ENCODE results near the gene MAN1B1. TPM values are rescaled to one million over a fixed set of nuclear protein-coding genes. Genes with fewer than 3 reads are reported as not detected.

Gene MAN1B1
- total RNA-seq, 1 experiment from 2014 or later: 50.9 TPM

DNA sequence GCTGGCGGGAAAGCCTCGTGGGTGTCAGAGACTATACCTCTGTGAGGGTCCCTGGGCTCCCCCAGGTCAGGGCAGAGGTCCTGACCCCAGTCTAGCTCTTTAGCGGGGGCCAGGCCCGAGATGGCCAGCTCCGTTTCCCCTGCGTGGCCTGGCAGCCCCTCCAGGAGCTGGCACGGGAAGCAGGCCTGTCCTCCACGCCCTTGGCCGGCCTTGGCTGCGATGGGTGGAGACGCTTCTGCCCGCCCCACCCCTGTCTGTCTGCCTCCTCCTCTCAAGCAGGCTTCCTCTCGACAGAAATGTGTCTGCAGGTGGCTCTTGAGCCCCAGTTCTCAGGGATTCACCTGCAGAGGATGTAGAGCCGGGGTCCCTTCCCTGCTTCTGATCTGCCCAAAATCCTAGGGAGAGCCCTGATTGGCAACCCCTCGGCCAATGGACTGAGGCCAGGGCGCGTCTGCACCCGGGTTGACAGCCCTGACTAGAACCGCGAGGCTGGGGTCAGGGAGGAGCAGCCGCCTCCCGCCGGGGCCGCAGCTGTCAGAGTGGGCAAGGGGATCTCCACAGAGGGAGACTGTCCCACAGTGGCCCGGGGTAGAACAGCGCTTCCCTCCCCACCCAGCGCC lies 49.6 kb downstream of the MAN1B1 start:
- no peaks in the 10 kb centered on the region for H3K79me2 ChIP-seq (ENCODE audit: insufficient read depth, low read length)
- H3K27ac ChIP-seq (ENCODE audit: low read depth, low read length): no peak overlapping the region; the same call in 1 of the 2 replicates
- TF ChIP-seq TCF7L2 (IDR thresholded peaks at IDR 0.05; ENCODE audit: borderline replicate concordance, extremely low read depth, insufficient read depth, insufficient read length): no peak
- TF ChIP-seq EZH2phosphoT487 (IDR thresholded peaks at IDR 0.05; ENCODE audit: borderline replicate concordance): no peak
- TF ChIP-seq, protein P1, sequence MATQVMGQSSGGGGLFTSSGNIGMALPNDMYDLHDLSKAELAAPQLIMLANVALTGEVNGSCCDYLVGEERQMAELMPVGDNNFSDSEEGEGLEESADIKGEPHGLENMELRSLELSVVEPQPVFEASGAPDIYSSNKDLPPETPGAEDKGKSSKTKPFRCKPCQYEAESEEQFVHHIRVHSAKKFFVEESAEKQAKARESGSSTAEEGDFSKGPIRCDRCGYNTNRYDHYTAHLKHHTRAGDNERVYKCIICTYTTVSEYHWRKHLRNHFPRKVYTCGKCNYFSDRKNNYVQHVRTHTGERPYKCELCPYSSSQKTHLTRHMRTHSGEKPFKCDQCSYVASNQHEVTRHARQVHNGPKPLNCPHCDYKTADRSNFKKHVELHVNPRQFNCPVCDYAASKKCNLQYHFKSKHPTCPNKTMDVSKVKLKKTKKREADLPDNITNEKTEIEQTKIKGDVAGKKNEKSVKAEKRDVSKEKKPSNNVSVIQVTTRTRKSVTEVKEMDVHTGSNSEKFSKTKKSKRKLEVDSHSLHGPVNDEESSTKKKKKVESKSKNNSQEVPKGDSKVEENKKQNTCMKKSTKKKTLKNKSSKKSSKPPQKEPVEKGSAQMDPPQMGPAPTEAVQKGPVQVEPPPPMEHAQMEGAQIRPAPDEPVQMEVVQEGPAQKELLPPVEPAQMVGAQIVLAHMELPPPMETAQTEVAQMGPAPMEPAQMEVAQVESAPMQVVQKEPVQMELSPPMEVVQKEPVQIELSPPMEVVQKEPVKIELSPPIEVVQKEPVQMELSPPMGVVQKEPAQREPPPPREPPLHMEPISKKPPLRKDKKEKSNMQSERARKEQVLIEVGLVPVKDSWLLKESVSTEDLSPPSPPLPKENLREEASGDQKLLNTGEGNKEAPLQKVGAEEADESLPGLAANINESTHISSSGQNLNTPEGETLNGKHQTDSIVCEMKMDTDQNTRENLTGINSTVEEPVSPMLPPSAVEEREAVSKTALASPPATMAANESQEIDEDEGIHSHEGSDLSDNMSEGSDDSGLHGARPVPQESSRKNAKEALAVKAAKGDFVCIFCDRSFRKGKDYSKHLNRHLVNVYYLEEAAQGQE (IDR thresholded peaks at IDR 0.05; ENCODE audit: low read depth): no peak
- no peak for TF ChIP-seq RAD21 (IDR thresholded peaks at IDR 0.05; ENCODE audit: low read depth)
- no peak for TF ChIP-seq CBX3 (IDR thresholded peaks at IDR 0.05; ENCODE audit: low read depth)
- no peak for TF ChIP-seq POLR2A (IDR thresholded peaks at IDR 0.05; ENCODE audit: borderline replicate concordance, extremely low read depth, insufficient read depth, insufficient read length)
- H3K9me3 ChIP-seq (ENCODE audit: control insufficient read depth in 1 of 2, insufficient read depth in 1 of 2, low read depth in 1 of 2, low read length in 2 of 2): no peaks in the 10 kb centered on the region
- H3K4me1 ChIP-seq (ENCODE audit: control insufficient read depth in 1 of 2, insufficient read depth in 2 of 2, low read length in 2 of 2): peaks cover 12 to 18% of the 10 kb centered on the region in 2 experiments
- no peaks in the 10 kb centered on the region for H3K36me3 ChIP-seq (ENCODE audit: control insufficient read depth in 1 of 2, insufficient read depth in 2 of 2, low read length in 2 of 2)
- intact Hi-C loops (cut with micrococcal nuclease): no loop called here
- no peak overlapping the region for H3K4me3 ChIP-seq (replicated peaks in 1 of 2; ENCODE audit: low read depth in 1 of 2, low read length in 2 of 2)
- ATAC-seq (peak; percentile 18; the same call in 1 of the 2 replicates), DNase-seq (ENCODE audit: low read depth, low spot score) (no peak)
- ChIA-PET POLR2A (no interaction called here), RAD21 (ENCODE audit: low non-redundant PET in 1 of 2, low total read pairs in 2 of 2, uncharacterized antibody in 2 of 2, unreplicated experiment in 2 of 2) (no interaction called here), CTCF (no interaction called here)
- H4K20me1 ChIP-seq (ENCODE audit: insufficient read depth): no peaks in the 10 kb centered on the region
- H3K9ac ChIP-seq (ENCODE audit: low read length): no peak overlapping the region
- H3K27me3 ChIP-seq (ENCODE audit: insufficient read depth, low read length): no peaks in the 10 kb centered on the region
- H3K9me2 ChIP-seq (ENCODE audit: insufficient read depth): no peaks in the 10 kb centered on the region
- no peak overlapping the region for H3K4me2 ChIP-seq (ENCODE audit: low read length)
- no peak overlapping the region for H2AFZ ChIP-seq (ENCODE audit: low read depth, low read length, poor library complexity, severe bottlenecking)
- BruUV-seq (replicated peaks): no TSS peak

All from HCT116 (cell line).